Measurements from ENCODE around the gene FRYL.
"Not testable (repeated sequence)": the region's sequence is repeated elsewhere in the genome, so short reads cannot be mapped to it uniquely, and the experiment has no call there.

Gene FRYL

GRCh38 chr4:48454591-48454990 is 325.5 kb downstream of the FRYL start:
- no peak for DNase-seq (ENCODE audit: low read depth in 2 of 2, low spot score in 1 of 2)

DNA sequence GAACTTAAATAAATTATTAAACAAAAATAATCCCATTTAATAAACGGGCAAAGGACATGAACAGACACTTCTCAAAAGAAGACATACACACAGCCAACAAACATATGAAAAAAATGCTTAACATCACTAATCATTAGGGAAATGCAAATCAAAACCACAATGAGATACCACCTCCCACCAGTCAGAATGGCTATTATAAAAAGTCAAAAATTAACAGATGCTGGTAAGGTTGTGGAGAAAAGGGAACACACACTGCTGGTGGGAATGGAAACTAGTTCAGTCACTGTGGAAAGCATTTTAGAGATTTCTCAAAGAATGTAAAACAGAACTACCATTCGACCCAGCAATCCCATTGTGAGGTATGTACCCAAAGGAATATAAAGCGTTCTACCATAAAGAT is 328.4 kb downstream of the FRYL start:
- not testable (repeated sequence) for DNase-seq (ENCODE audit: low read depth in 2 of 2, low spot score in 1 of 2)

DNA sequence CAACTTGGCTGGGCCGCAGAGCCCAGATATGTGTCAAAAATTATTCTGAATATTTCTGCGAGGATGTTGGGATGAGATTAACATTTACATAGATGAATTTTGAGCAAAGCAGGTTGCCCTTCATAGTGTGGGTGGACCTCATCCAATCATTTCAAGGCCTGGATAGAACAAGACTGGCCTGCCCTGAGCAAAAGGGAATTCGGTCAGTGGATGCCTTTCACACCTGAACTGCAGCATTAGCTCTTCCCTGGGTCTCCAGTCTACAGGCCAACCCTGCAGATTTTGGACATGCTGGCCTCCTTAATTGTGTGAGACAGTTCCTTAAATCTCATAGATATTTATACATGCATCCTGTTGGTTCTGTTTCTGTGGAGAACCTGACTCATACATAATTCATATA is 329.3 kb downstream of the FRYL start:
- DNase-seq (ENCODE audit: low read depth in 2 of 2, low spot score in 1 of 2), result no peak

- DNase-seq (ENCODE audit: low read depth in 2 of 2, low spot score in 1 of 2), result no peak
Measured at GRCh38 chr4:48449151-48449550, 330.9 kb downstream of the FRYL start.

All from stimulated activated CD8-positive, alpha-beta memory T cell treated with anti-CD3 and anti-CD28 coated beads, Interleukin-4, amount 100 ng/mL, for 4 hours (primary cell).